HEK293T (cell line): Measurements from ENCODE around the gene RIPPLY1.

ENCODE experiments used
- ELF4 ChIP-seq: fragments of 450-650 bp; IDR thresholded peaks from 2 replicates; pipeline ENCODE4 v1.6.1; 2017; ENCODE audit warnings: antibody characterized with exemption
- TF ChIP-seq, protein P1 (sequence below): fragments of 450-650 bp; IDR thresholded peaks from 2 replicates; pipeline ENCODE4 v1.6.1; 2016

DNA sequence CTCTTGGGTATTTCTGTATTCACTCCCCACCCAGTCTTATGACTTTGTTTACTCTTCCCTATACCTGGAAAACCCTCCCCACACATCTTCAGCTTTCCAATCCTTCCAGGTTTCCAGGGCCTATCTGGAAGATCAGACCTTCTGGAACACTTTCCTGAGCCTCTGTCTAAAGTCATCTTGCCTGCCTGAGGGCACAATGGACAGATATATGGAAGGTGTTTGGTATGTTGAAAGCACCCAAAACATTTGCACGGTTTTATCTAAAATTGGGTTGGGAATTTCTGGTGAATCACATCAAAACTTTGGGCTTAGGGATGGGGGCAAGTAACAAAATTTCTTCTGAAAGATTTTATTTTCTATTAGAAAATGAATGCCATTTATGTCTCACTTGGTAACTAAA is 33.1 kb upstream of the RIPPLY1 start:
- TF ChIP-seq ELF4: no peak
- TF ChIP-seq, protein P1, sequence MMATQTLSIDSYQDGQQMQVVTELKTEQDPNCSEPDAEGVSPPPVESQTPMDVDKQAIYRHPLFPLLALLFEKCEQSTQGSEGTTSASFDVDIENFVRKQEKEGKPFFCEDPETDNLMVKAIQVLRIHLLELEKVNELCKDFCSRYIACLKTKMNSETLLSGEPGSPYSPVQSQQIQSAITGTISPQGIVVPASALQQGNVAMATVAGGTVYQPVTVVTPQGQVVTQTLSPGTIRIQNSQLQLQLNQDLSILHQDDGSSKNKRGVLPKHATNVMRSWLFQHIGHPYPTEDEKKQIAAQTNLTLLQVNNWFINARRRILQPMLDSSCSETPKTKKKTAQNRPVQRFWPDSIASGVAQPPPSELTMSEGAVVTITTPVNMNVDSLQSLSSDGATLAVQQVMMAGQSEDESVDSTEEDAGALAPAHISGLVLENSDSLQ: no peak
